Eye (tissue), 1 donor: ENCODE results near the gene PTPN13.
"Not testable (repeated sequence)": the region's sequence is repeated elsewhere in the genome, so short reads cannot be mapped to it uniquely, and the experiment has no call there.

ENCODE experiments used
- DNase-seq: peaks from one replicate; pipeline ENCODE4 v3.0.0-alpha.2; 2015

The PTPN13 gene

DNA sequence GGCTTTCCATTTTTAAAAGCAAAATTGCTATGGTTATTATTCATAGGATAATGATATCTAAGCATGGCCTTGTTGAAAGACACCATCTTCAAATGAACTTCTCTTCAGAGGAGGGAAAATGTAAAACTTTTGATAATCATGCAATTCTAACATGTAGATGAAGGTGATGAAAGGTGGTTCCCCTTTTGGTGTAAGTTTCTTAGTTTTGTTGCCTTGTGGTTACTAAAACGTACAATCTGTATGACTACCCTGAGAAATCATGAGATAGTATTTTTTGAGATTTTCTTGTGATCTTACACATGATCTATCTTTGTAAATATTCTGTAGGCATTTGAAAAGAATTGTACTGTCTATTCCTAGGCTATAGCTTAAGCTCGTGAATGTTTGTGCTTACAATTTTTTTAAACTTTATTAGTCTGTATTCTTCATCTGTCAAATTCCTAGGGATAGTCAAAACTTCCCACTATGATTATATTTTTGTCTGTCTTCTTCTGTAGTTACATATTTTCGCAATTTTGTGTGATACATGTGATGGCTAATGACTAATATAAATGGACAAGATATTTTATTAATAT is 47.5 kb downstream of the PTPN13 start:
- DNase-seq = no peak

DNA sequence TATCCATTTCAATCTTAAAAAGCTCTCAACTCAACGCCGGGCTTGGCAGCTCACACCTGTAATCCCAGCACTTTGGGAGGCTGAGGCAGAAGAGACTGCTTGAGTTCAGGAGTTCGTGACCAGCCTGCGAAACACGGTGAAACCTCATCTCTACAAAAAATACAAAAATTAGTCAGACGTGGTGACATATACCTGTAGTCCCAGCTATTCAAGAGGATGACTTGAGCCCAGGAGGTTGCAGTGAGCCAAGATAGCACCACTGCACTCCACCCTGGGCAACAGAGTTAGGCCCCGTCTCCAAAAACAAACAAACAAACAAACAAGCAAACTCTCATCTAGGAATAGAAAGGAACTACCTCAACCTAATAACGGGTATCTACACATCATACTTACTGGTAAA is 50.8 kb downstream of the PTPN13 start:
- no peak for DNase-seq

DNA sequence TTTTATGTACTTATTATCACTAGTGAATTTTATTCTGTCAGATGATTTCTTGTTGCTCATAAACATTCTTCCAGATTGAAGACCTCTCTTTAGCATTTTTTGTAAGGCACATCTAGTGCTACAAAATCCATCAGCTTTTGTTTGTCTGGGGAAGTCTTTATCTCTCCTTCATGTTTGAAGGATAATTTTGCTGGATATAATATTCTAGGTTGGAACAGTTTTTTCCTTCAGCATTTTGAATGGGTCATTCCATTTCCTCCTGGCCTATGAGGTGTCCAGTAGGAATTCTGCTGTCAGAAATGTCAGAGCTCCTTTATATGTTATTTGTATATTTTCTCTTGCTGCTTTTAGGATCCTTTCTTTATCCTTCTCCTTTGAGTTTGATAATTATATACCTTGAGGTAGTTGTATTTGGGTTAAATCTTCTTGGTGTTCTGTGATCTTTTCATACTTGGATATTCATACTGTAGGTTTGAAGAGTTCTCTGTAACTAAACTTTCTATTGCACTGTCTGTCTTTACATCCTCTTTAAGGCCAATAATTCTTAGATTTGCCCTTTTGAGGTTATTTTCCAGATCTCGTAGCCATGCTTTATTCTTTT is 58.3 kb downstream of the PTPN13 start:
- DNase-seq = no peak

DNA sequence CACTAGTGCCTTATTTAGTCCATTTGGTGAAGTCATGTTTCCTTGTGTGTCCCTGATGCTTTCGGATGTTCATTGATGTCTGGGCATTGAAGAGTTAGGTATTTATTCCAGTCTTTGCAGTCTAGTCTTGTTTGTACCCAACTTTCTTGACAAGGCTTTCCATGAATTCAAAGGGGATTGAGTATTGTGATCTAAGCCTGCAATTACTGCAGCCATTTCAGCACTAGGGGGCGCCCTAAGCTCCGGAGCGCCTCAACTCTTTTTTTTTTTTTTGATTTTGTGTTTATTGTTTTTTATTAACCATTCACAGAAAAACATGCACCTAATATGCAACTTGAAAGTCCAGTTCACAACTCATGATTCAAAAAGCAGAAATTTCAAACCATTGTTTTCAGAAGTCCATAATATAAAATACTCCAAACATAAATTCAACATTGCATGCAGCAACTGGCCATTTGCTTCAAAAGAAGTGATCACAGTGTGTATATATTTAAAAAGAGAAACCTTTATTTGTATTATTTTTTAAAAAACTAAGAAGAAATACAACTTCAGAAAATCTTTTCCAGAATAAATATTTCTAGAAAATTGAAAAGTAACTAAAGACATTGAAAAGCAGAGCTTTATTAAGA is 59.2 kb downstream of the PTPN13 start:
- DNase-seq = no peak

DNA sequence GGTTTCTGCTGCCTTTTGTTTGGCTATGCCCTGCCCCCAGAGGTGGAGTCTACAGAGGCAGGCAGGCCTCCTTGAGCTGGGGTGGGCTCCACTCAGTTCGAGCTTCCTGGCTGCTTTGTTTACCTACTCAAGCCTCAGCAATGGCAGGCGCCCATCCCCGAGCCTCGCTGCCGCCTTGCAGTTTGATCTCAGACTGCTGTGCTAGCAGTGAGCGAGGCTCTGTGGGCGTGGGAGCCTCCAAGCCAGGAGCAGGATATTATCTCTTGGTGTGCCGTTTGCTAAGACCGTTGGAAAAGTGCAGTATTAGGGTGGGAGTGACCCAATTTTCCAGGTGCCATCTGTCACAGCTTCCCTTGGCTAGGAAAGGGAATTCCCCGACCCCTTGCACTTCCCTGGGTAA is 62.7 kb downstream of the PTPN13 start:
- not testable (repeated sequence) for DNase-seq

DNA sequence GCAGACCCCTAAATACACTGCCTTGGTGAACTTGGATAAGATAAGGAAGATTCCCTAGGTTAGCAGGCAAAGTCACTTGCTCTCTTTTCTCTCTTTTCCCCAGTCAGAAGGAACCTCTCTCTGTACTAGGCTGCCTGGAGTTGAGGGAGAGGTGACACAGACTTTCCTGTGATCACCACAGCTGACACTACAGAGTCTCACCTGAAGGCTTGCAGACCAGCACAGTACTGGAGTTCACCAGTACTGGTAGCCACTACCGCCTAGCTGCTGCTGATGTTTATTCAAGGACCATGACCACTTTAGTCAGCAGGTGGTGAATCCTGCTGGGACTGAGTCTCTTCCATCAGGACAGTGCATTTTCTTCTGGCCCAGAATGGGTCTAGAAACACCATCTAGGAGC is 63.3 kb downstream of the PTPN13 start:
- DNase-seq = no peak

DNA sequence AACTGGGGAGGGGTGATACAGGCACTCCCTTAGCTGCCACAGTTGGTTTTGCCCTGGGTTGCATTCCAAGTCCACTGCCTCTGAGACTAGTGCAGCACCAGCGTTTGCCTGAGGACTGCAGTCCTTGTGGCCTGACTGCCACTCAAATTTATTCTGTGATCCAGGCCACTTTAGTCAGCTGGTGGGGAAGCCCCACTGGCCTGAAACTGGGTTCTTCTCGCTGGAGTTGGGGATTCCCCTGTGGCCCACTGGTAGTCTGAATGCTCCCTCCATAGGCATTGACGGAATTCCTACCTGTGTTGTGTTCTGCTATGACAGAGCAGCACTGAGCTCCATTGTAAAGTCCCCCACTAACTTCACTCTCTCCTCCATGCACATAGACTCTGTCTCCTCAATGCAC is 63.8 kb downstream of the PTPN13 start:
- DNase-seq = no peak

DNA sequence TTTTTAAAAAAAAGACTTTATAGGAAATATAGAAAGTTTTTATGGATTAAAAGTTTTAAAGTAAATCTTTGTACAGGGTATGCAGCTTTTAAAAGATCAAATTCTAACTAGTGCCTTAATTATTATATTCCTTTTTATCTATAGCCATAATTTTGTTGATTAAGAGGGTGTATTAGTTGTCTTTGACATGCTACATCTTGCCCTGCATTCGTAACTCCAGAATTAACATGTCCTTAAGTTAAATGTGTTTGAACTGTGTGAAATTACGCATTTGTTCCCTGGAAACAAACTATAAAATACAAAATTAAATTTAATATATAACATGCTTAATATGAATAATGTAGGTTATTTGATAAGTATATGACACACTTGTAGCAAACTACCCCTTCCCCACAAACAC is 66.3 kb downstream of the PTPN13 start:
- no peak for DNase-seq

DNA sequence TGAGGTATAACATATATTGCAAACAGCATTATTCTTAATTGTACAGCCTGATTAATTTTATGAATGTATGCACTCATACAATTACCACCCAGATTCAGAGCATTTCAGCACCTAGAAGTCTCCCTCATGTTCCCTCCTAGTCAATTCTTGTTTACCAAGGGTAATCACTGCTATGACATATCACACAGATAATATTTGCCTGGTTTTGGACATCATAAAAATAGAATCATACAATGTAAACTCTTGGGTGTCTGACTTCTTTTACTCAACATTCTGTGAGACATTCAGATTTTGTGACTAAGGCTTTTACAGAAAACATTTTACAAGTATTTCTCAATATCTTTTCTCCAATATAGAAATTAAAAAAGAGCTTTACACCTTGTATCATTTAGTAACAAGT is 66.9 kb downstream of the PTPN13 start:
- DNase-seq = no peak

DNA sequence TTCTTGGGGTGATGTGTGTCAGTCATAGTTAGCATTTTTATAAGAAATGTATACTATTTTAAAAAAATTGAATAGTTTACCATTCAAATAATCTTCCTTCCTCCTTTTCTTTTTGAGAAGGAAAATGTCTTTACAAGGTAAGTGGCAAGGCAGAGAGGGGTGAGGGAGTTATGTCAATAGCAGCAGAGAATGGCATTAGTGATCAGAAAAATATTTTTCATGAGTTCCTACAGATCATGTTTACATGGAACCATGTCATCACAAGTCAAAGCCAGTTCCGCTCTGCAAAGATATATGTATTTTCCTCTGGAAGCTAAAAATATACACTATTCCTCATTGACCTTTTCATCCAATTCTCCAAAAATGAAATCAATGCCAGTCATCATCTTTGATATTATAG is 67.3 kb downstream of the PTPN13 start:
- DNase-seq = no peak

DNA sequence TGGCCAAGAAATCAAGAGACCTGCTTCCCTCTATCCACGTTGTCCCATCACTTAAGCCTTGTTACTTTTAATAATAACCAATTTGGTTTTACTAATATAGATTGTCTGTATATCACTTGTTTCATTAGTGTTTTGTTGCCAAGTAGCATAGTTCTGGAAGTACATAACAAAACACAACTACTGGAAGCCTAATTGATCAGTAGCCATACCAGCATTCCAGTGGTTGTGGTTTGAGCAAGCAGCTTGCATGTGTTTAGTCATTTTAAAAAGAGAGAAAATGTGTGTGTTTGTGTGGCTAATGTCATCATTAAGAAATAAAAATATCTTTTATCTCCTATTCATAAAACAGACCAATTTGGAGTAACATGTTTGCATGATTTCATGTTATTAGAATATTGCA is 70.8 kb downstream of the PTPN13 start:
- DNase-seq = no peak

DNA sequence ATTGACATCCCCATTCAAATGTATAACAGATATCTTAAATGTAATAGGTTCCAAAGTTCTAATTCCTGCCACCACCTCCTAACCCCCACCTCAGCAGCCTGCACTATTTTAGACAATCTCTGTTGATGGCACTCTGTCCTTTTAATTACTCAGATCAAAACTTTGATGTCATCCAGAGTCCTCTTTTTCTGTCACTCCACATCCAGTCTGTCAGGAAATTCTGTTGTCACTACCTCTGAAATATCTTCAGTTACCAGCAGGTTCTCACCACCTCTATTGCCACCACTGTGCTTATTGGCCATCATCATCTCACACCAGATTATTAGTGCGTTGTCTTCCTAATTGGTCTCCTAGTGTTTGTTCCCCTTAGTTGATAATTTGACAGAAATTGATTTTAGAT is 76.2 kb downstream of the PTPN13 start:
- DNase-seq = no peak

DNA sequence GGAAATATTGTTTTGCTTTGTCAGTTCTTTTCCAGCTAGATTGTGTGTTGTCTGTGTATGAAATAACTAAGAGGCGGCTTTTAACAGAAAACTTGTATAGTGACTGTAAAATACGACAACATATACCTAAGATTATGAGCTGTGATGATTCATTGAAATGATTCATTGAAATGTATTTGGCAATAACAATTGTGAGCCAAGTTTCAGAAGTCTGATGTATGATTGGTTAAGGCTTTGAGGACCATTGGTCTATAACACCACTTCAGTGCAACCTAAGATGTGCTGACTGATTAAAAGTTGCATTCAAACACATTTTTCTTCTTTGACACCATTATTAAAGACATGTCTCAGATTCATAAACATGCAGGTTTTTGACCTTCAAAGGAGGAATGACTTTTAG is 76.6 kb downstream of the PTPN13 start:
- DNase-seq = no peak

DNA sequence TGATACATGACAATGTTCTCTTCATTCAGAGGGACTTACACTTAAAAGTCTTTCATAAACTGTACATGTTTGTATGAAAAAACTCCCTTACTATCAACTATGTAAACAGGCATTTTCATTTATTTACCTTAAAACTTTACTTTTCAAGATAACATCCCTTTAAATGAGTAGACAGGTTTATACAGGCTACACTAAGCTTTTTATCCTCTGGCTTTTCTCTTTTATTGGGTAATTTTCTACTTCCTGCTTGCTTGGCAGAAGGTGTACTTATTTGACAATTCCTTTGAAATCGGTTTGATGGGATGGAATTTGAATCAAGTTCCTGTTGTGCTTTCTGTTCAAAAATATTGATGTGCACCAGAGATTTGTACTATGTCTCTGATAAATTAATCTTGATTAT is 81.4 kb downstream of the PTPN13 start:
- no peak for DNase-seq

DNA sequence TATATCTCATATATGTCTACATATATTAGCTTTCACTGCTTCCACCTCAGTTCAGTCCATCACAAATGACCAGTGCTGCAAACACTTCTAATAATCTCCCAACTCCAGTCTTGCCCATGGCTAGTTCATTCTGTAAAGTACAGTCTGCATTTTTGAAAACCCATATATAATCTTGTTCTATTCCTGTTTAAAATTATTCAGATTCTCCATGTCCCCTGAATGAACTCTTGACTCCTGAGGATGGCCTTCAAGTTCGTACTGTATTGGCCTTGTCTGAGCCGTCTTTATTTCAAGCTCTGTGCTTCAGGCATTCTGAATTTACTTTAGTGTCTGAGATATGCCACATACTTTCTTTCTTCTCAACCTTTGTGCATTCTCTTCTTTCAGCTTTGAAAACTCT is 84.7 kb downstream of the PTPN13 start:
- no peak for DNase-seq

DNA sequence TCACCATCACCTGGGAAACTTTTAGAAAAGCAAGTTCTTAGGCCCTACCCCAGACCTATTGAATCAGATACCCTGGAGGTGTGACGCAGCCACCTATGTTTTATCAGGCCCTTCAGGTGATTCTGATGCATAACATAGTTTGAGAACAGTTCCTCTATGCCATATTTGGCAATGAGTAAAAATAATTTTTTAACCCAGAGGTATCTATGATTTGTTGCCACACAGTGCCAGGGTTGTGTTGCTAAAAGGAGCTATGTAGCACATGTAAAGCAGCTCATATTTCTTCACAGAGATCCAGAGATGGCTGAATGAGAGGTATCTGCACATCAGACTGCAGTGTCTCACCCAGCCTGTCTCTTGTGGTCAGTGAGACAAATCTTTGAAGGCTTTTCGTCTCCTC is 85.3 kb downstream of the PTPN13 start:
- DNase-seq = no peak

DNA sequence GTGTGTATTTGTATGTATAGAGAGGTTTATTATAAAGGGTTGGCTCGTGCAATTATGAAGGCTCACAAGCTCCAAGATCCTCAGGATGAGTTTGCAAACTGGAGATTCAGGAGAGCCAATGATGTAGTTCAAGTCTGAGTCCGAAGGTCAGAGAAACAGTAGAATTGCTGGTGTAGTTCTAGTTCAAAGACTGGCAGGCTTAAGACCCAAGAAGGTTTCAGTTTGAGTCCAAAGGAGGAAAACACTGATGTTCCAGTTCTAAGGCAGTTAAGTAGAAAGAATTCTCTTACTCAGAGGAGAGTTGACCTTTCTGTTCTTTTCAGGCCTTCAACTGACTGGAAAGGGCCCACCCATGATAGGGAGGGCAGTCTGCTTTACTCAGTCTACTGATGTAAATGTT is 89.1 kb downstream of the PTPN13 start:
- no peak for DNase-seq

DNA sequence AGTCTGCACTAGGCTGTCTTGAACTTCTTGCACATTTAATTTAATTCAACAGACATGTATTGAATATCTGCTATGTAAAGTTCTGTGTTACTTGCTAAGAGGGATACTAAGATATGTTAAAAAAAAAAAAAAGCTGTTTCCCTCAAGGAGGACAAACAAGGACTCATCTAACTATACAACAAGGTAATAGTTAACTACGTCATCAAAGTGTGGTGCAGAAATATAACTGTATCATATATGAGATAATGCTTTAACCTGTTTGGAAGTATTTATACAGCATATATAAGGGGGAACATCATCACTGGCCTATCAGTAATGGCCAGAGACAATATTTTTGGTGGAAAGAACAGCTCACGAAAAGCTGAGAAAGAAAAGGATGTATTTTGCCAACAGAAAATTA is 89.9 kb downstream of the PTPN13 start:
- DNase-seq = no peak

DNA sequence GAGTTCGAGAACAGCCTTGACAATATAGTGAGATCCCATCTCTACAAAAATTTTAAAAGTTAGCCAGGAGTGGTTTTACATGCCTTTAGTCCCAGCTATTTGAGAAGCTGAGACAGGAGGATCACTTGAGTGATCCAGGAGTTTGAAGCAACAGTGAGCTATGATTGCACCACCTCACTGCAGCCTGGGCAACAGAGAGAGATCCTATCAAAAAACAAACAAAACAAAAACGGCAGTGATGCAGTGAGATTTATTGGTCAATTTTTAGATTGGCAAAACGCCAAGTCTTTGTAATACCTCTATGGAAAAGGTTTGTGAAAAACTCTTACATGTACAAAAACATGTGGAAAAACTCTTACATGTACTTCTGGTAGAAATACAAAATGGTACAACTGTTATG is 91.3 kb downstream of the PTPN13 start:
- DNase-seq = no peak

DNA sequence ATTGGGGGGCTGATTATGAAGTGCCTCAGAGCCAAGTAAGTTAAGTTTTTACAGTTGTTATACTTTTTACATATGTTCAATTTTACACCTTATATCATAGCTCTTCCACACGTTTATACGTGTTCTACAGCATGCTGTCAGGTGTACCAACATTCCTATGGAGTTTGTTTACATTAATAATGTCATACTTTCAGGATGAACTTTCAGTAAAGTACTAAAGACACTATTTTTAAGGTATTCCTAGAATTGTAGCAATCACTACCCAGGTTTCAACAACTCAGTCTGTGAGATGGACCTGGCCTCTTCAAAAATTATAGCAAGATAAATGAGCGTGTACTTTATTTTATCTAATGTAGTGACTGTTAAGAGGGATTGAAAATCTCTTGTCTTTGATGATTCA is 92.6 kb downstream of the PTPN13 start:
- no peak for DNase-seq

DNA sequence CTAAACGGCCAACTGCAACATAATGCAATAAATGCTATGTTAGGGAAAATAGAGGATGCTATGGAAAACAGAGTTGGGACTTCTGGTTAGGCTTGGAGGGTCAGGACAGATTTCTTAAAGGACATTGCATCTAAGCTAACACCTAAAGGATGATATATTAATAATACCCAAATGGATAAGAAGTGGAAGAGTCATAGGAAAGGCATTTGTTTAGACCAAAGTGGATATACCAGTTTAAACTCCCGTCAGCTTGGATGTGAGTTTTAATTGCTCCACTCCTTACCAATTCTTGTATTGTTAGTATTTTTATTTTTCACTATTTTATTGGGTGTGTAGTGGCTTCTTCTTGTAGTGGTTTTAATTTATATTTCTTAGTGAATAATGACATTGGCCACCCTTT is 93.9 kb downstream of the PTPN13 start:
- no peak for DNase-seq

DNA sequence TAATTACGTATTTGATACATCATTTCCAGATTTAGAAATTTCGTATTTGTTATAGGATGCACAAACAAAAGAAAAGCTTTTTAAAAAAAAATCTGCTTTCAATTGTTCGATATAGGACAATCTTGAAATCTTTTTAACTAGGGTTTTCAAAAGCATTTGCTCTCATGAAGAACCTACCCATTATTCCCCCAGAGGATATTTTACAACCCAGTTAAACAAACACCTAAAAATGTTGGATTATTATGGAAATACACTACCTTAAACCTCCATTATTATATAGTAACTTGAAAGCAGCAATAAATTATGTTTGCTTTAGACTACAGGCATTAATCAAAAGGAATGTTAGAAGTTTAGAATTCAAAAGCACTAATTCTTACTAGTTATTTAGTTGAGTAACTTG is 110.5 kb downstream of the PTPN13 start:
- no peak for DNase-seq

DNA sequence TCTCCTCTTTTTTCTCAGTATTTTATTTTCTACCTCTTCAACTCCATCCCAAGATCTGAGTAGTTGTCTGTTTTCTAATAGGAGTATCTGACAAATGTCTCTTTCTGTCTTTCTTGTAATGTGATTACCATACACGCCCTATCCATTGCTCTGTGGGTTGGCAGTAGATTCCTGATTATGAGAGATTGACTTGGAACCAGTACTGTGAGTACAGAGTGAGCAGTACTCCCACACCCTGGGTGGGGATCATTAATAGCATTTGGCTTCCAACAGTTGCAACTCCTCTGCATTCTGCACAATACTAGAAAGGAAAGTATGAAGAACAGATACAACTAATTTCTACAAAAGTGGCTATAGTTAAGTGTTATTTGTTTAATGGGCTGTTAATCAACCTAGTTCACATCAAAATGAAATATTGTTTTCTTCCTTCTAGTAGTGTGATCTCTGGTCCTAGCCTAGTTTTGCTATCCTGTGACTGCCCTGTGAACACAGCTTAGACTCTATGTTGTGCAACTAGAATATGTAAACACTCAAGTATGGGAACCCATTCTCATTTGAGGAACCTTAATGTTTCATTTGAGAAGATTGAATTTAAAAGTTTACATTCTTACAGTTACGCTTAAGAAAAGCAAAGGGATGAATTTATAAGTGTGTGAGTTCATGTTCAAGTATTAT is 112.9 kb downstream of the PTPN13 start:
- no peak for DNase-seq

DNA sequence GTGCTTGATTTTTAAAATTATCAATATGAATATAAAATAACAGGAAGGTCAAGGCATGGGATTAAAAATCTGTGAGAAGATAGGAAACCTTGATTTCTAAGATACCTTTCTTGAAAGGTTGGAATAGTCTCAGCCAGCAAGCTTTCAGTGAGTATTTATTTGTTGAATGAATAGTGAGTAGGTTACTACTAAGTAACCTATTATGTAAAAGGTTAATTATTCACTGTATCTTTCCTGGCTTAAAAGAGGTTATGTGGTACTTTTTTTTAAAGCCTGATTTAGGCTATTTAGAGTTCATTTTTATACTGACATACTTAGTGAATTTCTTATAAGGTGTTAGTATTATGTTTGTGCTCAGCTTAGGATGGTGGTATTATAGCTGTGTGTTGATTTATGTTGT is 123.5 kb downstream of the PTPN13 start:
- DNase-seq = no peak

DNA sequence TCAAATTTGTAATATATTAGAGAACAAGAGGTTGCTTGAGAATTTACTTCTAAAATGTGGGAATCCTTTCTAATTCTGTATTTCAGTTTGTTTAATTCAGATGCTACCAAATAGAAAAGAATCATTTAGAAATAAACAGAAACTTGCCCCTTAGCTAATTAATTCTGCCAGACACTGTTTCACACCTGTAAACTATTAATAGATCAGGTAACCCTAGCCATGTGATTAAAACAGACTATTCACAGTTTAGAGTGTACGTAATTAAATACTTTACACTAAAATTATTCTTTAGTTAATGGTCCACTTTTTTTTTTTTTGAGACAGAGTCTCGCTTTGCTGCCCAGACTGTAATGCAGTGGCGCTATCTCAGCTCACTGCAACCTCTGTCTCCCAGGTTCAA is 124.0 kb downstream of the PTPN13 start:
- DNase-seq = no peak
